Measurements from ENCODE around the gene ABCC1. TPM values are rescaled to one million over a fixed set of nuclear protein-coding genes. Genes with fewer than 3 reads are reported as not detected.

ABCC1 gene
- total RNA-seq, 1 experiment from 2014 or later, result 25.0 TPM

DNA sequence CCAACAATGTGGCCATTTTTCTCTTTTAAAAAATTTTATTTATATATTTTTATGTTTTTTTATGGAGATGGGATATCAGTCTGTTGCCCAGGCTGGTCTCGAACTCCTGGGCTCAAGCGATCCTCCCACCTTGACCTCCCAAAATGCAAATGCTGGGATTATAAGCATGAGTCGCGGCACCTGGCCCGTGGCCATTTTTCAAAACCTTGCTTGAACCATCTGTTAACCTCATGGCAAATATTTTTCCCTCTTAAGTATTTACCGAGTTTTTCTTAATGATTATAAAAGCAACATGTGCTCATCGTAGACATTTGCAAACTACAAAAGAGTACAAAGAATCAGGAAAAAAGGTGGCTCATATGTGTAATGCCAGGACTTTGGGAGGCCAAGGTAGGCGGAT is 146.2 kb downstream of the ABCC1 start:
- POLR2A ChIA-PET (ENCODE audit: low non-redundant PET), result no interaction called here
- Histone ChIP-seq H3K9me3 (ENCODE audit: low read depth, low read length, poor library complexity, severe bottlenecking) (no peaks in the 10 kb centered on the region), H3K27me3 (replicated peaks; ENCODE audit: insufficient read depth, low read depth, low read length, poor library complexity) (no peaks in the 10 kb centered on the region), H3K27ac (ENCODE audit: low read depth, low read length, poor library complexity, severe bottlenecking) (no peak overlapping the region), H3K36me3 (ENCODE audit: insufficient read depth, low read length, poor library complexity, severe bottlenecking) (peaks cover under 1% of the 10 kb centered on the region), H3K4me1 (ENCODE audit: insufficient read depth, low read length, poor library complexity, severe bottlenecking) (peaks cover 8% of the 10 kb centered on the region), H3K4me3 (ENCODE audit: low read depth, low read length, poor library complexity, severe bottlenecking) (no peak overlapping the region)
- no TSS peak for BruUV-seq (replicated peaks)
- intact Hi-C loops (cut with micrococcal nuclease; ENCODE audit: unreplicated experiment), result no loop called here
- TF ChIP-seq CTCF (conservative IDR thresholded peaks at IDR 0.05; ENCODE audit: low read depth, low read length) (no peak), EZH2 (IDR thresholded peaks at IDR 0.05; ENCODE audit: borderline replicate concordance, low read depth, low read length, poor library complexity, severe bottlenecking) (no peak)
- CTCF ChIA-PET, result no interaction called here
- DNase-seq (ENCODE audit: low spot score), result no peak

DNA sequence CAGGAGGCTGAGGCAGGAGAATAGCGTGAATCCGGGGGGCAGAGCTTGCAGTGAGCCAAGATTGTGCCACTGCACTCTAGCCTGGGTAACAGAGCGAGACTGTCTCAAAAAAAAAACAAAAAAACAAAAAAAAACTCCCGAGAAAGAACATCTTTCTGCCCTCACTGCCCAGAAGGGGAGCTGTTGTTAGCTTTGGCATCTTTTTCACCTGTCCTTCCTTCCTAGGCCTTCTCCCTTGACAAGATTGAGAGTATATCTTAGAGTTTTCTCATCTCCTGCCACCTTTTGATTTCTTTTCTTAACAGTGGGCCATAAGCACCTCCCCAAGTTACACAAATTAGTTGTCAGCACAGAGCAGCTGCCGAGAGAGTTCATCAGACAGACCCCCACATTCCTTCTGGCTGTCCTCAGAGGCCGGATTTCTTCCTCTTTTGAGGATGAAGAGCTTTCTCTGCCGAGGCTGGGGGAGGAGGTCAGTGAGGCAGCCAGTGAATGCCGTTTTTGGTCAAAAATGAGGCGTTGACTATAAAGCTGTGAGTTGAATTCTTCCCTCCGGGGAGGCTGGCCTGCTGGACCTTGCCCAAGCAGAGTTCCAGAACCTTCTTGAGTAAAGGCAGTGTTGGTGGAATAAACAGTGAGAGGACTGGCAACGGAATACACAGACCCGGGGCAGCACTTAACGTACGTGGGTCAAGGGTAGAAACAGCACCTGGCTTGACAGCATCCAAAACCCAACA is 146.9 kb downstream of the ABCC1 start:
- H3K27me3 ChIP-seq (replicated peaks; ENCODE audit: insufficient read depth, low read depth, low read length, poor library complexity), result no peaks in the 10 kb centered on the region
- TF ChIP-seq CTCF (conservative IDR thresholded peaks at IDR 0.05; ENCODE audit: low read depth, low read length), result 0 out of 2 replicates have a peak, but pooled peaks have one; percentile 12
- no peak for TF ChIP-seq EZH2 (IDR thresholded peaks at IDR 0.05; ENCODE audit: borderline replicate concordance, low read depth, low read length, poor library complexity, severe bottlenecking)
- ChIA-PET POLR2A (ENCODE audit: low non-redundant PET) (no interaction called here), CTCF (no interaction called here)
- H3K36me3 ChIP-seq (ENCODE audit: insufficient read depth, low read length, poor library complexity, severe bottlenecking), result no peaks in the 10 kb centered on the region
- intact Hi-C loops (cut with micrococcal nuclease; ENCODE audit: unreplicated experiment), result no loop called here
- peaks cover 8% of the 10 kb centered on the region for H3K4me1 ChIP-seq (ENCODE audit: insufficient read depth, low read length, poor library complexity, severe bottlenecking)
- H3K4me3 ChIP-seq (ENCODE audit: low read depth, low read length, poor library complexity, severe bottlenecking), result no peak overlapping the region
- no peaks in the 10 kb centered on the region for H3K9me3 ChIP-seq (ENCODE audit: low read depth, low read length, poor library complexity, severe bottlenecking)
- no peak overlapping the region for H3K27ac ChIP-seq (ENCODE audit: low read depth, low read length, poor library complexity, severe bottlenecking)
- no peak for DNase-seq (ENCODE audit: low spot score)
- BruUV-seq (replicated peaks), result no TSS peak

DNA sequence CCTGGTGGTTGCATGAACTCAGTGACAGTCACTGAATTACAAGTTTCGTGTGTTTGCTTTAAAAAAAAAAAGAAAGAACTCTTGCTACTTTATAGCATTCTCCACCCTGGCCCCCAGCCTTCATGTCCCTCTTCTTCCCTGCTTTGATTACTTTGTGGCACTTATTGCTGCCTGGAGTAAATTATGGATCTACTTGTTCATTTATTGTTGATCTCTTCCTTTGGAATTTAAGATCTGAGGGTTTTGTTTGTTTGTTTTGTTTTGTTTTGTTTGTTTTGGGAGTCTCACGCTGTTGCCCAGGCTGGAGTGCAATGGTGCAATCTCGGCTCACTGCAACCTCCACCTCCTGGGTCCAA is 147.4 kb downstream of the ABCC1 start:
- H3K27ac ChIP-seq (ENCODE audit: low read depth, low read length, poor library complexity, severe bottlenecking), result no peak overlapping the region
- ChIA-PET POLR2A (ENCODE audit: low non-redundant PET) (no interaction called here), CTCF (no interaction called here)
- H3K36me3 ChIP-seq (ENCODE audit: insufficient read depth, low read length, poor library complexity, severe bottlenecking), result no peaks in the 10 kb centered on the region
- H3K4me3 ChIP-seq (ENCODE audit: low read depth, low read length, poor library complexity, severe bottlenecking), result no peak overlapping the region
- intact Hi-C loops (cut with micrococcal nuclease; ENCODE audit: unreplicated experiment), result no loop called here
- H3K27me3 ChIP-seq (replicated peaks; ENCODE audit: insufficient read depth, low read depth, low read length, poor library complexity), result no peaks in the 10 kb centered on the region
- BruUV-seq (replicated peaks), result no TSS peak
- no peak for DNase-seq (ENCODE audit: low spot score)
- TF ChIP-seq CTCF (conservative IDR thresholded peaks at IDR 0.05; ENCODE audit: low read depth, low read length) (no peak), EZH2 (IDR thresholded peaks at IDR 0.05; ENCODE audit: borderline replicate concordance, low read depth, low read length, poor library complexity, severe bottlenecking) (no peak)
- H3K4me1 ChIP-seq (ENCODE audit: insufficient read depth, low read length, poor library complexity, severe bottlenecking), result peaks cover 8% of the 10 kb centered on the region
- H3K9me3 ChIP-seq (ENCODE audit: low read depth, low read length, poor library complexity, severe bottlenecking), result no peaks in the 10 kb centered on the region
